GM08714 (cell line): ENCODE measurements around the gene DAZAP2.
"Not testable (repeated sequence)": the region's sequence is repeated elsewhere in the genome, so short reads cannot be mapped to it uniquely, and the experiment has no call there.

Experiments used
- H3K4me3 ChIP-seq: fragments of 200-500 bp; sonication (Bioruptor generic); 2 replicates; pipeline ENCODE4 v1.5.1; 2014; ENCODE audit warnings: mild to moderate bottlenecking, low read length, inconsistent platforms
- ZNF274 ChIP-seq: IDR thresholded peaks from 2 replicates; pipeline ENCODE4 v1.6.1; 2012; ENCODE audit warnings: mild to moderate bottlenecking, low read depth, low read length

Gene DAZAP2

GRCh38 chr12:51205350-51205749 is 33.3 kb upstream of the DAZAP2 start:
- H3K4me3 ChIP-seq, result no peak overlapping the region
- TF ChIP-seq ZNF274, result no peak

DNA sequence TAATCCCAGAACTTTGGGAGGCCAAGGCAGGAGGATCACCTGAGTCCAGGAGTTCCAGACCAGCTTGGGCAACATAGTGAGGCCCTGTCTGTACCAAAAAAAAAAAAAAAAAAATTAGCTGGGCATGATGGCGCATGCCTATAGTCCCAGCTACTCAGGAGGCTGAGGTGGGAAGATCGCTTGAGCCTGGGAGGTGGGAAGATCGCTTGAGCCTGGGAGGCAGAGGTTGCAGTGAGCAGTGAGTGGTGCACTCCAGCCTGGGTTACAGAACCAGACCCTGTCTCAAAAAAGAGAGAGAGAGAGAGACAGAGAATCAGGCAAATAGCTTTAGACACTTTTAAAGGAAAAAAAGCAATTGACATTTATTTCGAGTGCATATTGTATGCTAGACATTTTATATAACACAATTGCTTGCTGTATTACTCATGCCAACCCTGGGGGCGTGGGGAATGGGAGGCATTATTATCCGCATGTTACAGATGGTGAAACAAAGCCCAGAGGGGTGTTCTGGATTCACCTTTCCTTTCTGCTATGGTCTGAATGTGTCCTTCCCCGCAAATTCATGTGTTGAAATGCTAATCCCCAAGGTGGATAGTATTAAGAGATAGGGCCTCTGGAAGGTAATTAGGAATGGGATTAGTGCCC is 30.5 kb upstream of the DAZAP2 start:
- TF ChIP-seq ZNF274, result no peak

GRCh38 chr12:51209259-51209658 is 29.4 kb upstream of the DAZAP2 start:
- H3K4me3 ChIP-seq, result no peak overlapping the region
- no peak for TF ChIP-seq ZNF274

More for the DNA sequence above, 30.5 kb upstream of the DAZAP2 start:
- H3K4me3 ChIP-seq, result no peak overlapping the region

DNA sequence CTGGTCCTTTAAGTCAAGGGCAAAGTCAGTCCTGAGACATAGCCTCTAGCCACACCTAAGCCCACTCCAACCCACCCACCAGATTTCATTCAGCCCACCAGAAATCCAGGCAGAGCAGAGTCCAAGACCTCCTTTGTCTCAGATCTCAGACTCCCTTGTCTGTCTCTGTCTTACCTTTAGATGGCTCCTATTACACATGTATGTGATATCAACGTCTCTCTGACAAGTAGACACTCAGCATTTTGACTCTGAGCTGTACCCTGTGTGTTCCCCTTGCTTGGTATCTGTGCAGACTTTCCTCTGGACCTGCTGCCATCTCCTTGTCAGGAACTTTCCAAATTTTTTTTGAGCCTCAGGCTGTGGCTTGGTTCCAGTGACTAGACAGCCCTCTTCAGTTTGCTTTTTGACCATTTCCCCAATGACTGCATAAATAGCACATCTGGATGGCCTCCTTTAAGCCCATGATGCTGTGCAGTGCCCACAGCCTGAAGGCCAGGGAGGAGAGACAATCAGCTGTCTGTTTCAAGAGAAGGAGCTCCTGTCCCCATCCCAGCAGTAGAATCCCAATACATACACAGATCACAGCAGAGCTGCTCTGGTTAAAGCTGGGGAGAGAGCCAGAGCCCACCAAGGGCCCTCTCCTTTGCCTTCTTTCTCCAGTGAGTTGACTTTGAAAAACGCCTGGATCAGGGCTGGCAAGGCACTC is 27.8 kb upstream of the DAZAP2 start:
- H3K4me3 ChIP-seq, result no peak overlapping the region
- no peak for TF ChIP-seq ZNF274

DNA sequence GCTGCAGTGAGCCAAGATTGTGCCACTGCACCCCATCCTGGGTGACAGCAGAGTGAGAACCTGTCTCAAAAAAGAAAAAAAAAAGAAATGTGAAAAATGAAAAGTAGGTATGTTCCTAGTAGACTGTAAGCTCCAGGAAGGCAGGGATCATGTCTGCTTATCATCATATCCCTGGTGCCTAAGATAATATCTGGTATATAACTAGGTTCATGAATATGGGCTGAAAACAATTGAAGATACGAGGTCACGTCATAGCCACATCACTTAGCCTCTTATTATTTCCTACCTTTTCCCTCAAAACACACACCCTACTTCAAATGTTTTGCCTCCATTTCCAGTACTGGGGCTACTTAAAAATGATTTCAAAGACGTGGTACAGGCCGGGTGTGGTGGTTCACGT is 23.7 kb upstream of the DAZAP2 start:
- no peak overlapping the region for H3K4me3 ChIP-seq
- TF ChIP-seq ZNF274, result no peak

DNA sequence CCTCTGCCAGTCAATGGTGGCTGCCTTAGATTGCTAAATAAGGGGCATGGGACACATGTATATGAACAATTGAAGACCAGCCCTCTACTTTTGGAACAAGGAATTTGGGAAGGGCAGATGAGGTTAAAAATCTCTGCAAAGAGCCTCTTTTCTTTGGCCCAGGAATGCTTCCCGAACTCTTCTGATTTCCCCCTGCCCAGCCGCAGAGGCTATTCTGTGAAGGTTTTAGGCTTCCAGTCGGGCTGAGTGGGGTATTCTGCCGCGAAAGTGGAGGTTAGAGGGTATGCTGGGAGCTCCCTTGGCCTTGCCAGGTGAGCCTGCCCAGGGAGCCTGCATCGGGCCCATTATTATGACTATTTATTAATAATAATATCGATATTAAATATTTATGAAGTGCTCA is 22.0 kb upstream of the DAZAP2 start:
- H3K4me3 ChIP-seq, result no peak overlapping the region
- TF ChIP-seq ZNF274, result no peak

DNA sequence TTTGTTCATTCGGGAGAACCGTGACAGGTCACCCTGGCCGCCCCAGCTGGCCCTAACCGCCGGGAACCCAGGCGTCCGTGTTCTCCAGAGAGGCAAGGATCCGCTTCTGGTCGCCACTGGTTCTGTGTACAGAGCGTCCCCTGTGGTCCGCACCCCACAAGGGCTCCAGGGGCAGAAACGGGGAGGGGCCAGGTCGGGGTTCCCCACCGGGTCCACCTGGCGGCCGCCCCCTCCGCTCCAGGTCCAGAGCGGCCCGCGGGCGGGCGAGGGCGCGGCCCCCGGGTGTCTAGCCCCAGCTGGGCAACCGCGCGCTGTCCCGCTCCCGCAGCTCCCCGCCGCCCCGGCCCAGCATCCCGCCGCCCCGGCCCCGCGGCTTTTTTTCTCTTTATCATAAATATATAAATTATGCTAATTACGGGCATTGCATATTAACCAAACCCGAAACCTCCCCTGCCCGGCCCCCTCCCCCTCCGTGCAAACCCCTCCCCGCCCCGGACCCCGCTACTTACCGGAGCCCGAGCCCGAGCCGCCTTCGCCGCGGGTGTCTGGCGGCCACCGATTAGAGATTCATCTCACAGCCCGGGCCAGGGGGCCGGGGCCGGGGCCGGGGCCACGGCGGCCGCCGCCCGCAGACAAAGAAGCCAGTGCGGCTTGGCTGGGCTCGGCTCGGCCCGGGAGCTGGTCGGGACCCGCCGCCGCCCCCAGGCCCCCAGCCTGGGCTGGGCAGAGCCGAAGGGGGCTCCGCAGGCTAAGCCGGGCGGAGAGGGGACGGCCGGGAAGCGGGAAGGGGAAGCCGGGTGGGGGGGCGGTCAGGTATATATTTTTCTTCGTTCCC is 21.3 kb upstream of the DAZAP2 start:
- TF ChIP-seq ZNF274, result no peak
- peak overlapping the region; percentile 65 for H3K4me3 ChIP-seq

DNA sequence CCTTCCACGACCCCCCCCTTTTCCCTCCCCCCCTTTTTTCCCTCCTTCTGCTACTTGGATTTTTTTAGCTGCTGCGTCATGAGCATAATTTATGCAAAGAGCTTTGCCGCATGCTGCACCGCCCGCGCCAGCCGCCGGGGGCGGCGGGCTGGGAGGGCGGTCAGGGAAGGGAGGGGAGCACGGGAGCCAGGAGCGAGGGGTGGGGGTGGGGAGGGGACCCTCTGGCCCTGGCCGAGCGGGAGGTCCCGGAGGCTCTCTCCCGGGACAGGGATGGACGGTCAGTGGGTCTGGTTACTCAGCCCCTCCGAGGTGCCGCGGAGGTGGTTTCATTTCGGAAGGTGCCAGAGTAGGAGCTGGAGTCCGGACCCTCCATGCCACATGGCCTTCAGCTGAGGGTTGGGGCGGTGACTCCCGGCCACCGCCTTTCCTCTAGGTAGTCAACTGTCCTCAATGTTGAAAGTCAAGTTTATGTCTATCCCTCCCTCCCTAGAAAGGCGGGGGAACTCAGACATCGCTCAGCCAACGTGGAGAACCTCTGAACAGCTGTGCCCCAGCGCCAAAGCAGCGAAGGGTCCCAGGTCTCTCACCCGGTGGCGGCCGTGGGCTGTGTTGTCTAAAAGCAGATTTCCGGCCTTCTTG is 20.5 kb upstream of the DAZAP2 start, which contains the start of gene POU6F1:
POU6F1 (minus strand) TSS at position 95 of the 639 bp plus-strand sequence. CDS start 11,226 bp downstream, outside the sequence.
- TF ChIP-seq ZNF274, result no peak

DNA sequence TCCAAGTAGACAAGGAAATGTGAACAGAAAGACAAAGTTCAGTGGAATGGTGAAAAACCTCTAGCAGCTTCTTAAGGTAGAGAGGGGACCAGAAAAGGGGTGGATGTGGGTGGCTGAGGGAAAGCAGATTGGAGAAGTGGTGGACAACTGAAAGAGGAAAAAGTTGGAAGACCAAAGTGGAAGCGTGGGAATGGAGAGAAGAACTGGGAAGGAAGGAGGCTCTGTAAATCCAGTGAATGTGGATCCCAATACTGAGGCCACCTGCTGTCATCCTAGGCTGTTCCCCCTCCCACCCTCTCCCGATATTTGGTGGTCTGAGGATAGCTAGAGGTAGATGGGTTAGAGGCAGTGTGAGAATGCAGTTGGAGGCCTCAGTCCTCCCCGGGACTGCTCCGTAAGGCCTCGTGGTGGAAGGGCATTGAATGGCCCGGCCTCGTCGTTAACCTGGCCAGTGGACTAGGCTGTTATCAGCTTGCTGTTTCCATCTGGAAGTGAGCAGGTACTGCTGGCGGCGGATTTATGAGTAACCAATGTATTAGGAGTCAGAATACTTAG is 19.9 kb upstream of the DAZAP2 start:
- H3K4me3 ChIP-seq, result peak overlapping the region; percentile 65
- TF ChIP-seq ZNF274, result no peak

More for the DNA sequence above, 20.5 kb upstream of the DAZAP2 start, which contains the start of gene POU6F1:
- peak within 1 kb of the TSS; percentile 65 for H3K4me3 ChIP-seq

DNA sequence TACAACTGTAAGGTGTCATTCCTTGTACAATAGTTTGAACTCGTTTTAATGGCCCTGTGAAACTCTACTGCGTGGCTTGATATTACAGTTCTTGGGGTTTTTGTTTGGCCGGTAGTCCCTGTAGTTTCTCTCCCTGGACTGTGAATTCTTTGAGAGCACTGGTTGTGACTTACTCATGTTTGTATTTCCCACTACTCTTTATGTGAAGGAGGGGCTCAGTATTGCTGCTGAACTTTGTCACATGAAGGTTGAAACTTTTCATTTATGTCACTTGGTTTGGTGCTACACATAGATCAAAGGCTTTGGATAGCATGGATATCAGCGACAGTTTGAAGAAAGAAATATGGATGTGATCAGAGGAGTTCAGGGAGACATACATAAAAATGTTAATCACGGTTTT is 19.3 kb upstream of the DAZAP2 start:
- TF ChIP-seq ZNF274, result no peak
- H3K4me3 ChIP-seq, result no peak overlapping the region

DNA sequence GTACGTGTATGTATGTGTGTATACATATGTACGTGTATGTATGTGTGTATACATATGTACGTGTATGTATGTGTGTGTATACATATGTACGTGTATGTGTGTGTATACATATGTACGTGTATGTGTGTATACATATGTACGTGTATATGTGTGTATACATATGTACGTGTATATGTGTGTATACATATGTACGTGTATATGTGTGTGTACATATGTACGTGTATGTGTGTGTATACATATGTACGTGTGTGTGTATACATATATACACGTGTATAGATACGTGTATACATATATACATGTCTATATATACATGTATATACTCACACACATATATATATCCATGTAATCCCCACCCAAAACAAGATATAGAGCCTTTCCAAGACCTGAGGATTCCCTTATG is 18.8 kb upstream of the DAZAP2 start:
- not testable (repeated sequence) for H3K4me3 ChIP-seq

- no peak for TF ChIP-seq ZNF274
- no peak overlapping the region for H3K4me3 ChIP-seq
Measured at GRCh38 chr12:51222461-51222860, 16.2 kb upstream of the DAZAP2 start.

- H3K4me3 ChIP-seq, result no peak overlapping the region
- no peak for TF ChIP-seq ZNF274
Measured at GRCh38 chr12:51224625-51225024, 14.0 kb upstream of the DAZAP2 start.

DNA sequence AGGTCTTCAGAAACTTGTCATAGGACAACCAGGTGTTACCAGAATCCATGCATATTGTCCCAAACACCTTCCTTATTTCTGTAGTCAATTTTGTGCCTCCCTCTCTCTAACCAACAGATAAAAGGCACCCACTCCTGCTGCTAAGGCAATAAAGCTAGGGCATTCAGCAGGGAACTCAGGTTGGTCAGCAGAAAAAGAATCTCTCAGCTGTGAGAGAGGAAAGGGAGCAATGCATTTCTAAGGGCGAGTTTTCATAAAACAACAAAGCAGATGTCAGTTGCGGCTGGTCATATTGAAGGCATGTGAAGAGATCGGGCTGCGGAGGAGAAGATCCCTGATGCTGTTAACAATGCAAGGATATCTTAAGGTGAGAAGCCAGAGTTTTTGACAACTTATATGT is 13.4 kb upstream of the DAZAP2 start:
- TF ChIP-seq ZNF274, result no peak
- no peak overlapping the region for H3K4me3 ChIP-seq
